GM12891 (cell line): ENCODE measurements around the gene SNRPD3.
"Not testable (repeated sequence)": the region's sequence is repeated elsewhere in the genome, so short reads cannot be mapped to it uniquely, and the experiment has no call there.

ENCODE experiments used
- PAX5 ChIP-seq: IDR thresholded peaks from 2 replicates; pipeline ENCODE4 v1.6.1; 2011; ENCODE audit warnings: low read length, moderate library complexity, mild to moderate bottlenecking; ENCODE audit not compliant: insufficient read depth, severe bottlenecking
- POLR2A ChIP-seq: IDR thresholded peaks from 2 replicates; pipeline ENCODE4 v1.6.1; 2011; ENCODE audit warnings: low read depth, low read length, control low read depth
- POLR2AphosphoS5 ChIP-seq: IDR thresholded peaks from 2 replicates; pipeline ENCODE4 v1.6.1; 2011; ENCODE audit warnings: low read depth, low read length, control low read depth
- SPI1 ChIP-seq: IDR thresholded peaks from 2 replicates; pipeline ENCODE4 v1.6.1; 2011; ENCODE audit warnings: low read depth, low read length, control low read depth
- TAF1 ChIP-seq: IDR thresholded peaks from 2 replicates; pipeline ENCODE4 v1.6.1; 2011; ENCODE audit warnings: low read depth, low read length, control low read depth

DNA sequence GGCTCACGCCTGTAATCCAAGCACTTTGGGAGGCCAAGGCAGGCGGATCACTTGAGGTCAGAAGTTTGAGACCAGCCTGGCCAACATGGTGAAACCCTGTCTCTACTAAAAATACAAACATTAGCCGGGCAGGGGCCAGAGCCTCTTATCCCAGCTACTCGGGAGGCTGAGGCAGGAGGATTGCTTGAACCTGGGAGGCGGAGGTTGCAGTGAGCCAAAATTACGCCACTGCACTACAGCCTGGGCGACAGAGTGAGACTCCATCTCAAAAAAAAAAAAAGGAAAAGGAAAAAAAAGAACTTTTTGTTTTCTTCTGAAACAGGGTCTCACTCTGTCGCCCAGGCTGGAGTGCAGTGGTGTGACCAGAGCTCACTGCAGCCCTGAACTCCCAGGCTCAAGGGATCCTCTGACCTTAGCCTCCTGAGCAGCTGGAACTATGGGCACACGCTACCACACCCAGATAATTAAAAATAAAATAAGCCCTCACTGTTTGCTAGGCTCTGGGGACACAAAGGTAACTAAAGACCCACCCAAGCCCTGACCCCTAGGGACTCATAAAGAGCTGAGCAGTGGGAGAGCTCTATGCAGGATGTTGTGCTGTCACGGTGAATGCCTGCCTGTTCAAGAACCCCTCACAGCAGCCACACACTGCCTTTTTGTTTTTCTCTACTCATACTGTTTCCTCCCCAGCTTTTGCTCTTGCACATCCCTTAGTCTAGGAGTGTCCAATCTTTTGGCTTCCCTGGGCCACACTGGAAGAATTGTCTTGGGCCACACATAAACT lies 3.1 kb upstream of the SNRPD3 start:
- not testable (repeated sequence) for TF ChIP-seq POLR2A, PAX5, TAF1, POLR2AphosphoS5, SPI1
